ENCODE measurements around the gene SKA2.

- TF ChIP-seq, protein P1, sequence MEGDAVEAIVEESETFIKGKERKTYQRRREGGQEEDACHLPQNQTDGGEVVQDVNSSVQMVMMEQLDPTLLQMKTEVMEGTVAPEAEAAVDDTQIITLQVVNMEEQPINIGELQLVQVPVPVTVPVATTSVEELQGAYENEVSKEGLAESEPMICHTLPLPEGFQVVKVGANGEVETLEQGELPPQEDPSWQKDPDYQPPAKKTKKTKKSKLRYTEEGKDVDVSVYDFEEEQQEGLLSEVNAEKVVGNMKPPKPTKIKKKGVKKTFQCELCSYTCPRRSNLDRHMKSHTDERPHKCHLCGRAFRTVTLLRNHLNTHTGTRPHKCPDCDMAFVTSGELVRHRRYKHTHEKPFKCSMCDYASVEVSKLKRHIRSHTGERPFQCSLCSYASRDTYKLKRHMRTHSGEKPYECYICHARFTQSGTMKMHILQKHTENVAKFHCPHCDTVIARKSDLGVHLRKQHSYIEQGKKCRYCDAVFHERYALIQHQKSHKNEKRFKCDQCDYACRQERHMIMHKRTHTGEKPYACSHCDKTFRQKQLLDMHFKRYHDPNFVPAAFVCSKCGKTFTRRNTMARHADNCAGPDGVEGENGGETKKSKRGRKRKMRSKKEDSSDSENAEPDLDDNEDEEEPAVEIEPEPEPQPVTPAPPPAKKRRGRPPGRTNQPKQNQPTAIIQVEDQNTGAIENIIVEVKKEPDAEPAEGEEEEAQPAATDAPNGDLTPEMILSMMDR (conservative IDR thresholded peaks at IDR 0.05; ENCODE audit: low read length): no peak
- no peak for TF ChIP-seq EZH2phosphoT487 (IDR thresholded peaks at IDR 0.05; ENCODE audit: borderline replicate concordance)
Observed at GRCh38 chr17:59084154-59084553, 70.8 kb downstream of the SKA2 start.

Measured in Loucy (cell line).